Measurements from ENCODE around the gene UBE2L5. TPM values are rescaled to one million over a fixed set of nuclear protein-coding genes. Genes with fewer than 3 reads are reported as not detected.

Gene UBE2L5
- total and polyA plus RNA-seq, 3 donors from 2014 or later = 33.4 to 108 (median 36.4) TPM

- no peaks in the 10 kb centered on the region for H3K9me3 ChIP-seq
- peak overlapping the region; percentile 51 to 63 for H3K4me3 ChIP-seq
- DNase-seq = peak; percentile 95
- no peaks in the 10 kb centered on the region for H3K27me3 ChIP-seq
- TF ChIP-seq, protein P1, sequence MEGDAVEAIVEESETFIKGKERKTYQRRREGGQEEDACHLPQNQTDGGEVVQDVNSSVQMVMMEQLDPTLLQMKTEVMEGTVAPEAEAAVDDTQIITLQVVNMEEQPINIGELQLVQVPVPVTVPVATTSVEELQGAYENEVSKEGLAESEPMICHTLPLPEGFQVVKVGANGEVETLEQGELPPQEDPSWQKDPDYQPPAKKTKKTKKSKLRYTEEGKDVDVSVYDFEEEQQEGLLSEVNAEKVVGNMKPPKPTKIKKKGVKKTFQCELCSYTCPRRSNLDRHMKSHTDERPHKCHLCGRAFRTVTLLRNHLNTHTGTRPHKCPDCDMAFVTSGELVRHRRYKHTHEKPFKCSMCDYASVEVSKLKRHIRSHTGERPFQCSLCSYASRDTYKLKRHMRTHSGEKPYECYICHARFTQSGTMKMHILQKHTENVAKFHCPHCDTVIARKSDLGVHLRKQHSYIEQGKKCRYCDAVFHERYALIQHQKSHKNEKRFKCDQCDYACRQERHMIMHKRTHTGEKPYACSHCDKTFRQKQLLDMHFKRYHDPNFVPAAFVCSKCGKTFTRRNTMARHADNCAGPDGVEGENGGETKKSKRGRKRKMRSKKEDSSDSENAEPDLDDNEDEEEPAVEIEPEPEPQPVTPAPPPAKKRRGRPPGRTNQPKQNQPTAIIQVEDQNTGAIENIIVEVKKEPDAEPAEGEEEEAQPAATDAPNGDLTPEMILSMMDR (IDR thresholded peaks at IDR 0.05) = no peak
- TF ChIP-seq POLR2A (IDR thresholded peaks at IDR 0.05) = no peak
- intact Hi-C loops (cut with DNase I; ENCODE audit: low total_unique reads) = no loop called here
- no peaks in the 10 kb centered on the region for H3K36me3 ChIP-seq (ENCODE audit: low read depth, missing control alignments)
- 1 to 2% methylated on average over 19 of the region's 19 CpGs for WGBS, 2 donors
- H3K27ac ChIP-seq = peak overlapping the region; percentile 81 to 90
- no peaks in the 10 kb centered on the region for H3K4me1 ChIP-seq
Observed at GRCh38 chr13:30395192-30396158, 26.8 kb upstream of the UBE2L5 start.

GRCh38 chr13:30396434-30397075, 25.7 kb upstream of the UBE2L5 start:
- no peak for DNase-seq
- no peaks in the 10 kb centered on the region for H3K4me1 ChIP-seq
- H3K27me3 ChIP-seq = no peaks in the 10 kb centered on the region
- no peaks in the 10 kb centered on the region for H3K36me3 ChIP-seq (ENCODE audit: low read depth, missing control alignments)
- WGBS, 2 donors = 70 to 81% methylated on average over 8 of the region's 8 CpGs
- no peak overlapping the region for H3K27ac ChIP-seq
- no peak overlapping the region for H3K4me3 ChIP-seq
- intact Hi-C loops (cut with DNase I; ENCODE audit: low total_unique reads) = no loop called here
- H3K9me3 ChIP-seq = no peaks in the 10 kb centered on the region
- TF ChIP-seq POLR2A (IDR thresholded peaks at IDR 0.05) = no peak
- TF ChIP-seq, protein P1 (IDR thresholded peaks at IDR 0.05) = no peak

DNA sequence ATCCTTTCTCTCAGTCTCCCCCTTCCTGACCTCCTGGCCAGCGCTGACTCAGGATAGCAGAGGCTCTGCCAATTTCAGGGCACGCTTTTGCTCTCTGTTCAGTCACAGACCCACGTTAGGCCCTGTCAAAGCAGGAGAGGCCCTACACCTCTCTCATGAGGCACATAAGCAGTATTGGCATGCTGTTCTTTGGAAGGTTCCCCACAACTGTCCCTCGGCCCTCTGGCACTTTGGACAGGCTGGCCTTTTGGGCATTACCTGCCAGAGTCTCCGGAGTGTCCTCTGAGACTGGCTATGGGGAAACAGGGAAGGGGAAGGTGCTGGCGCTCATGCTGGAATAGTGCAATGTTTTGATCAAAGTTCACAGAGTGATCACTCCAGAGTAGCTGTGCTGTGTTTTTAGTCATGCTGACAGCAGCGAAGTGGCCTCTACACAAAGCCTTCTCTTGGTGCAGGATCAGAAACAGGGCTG, 23.7 kb upstream of the UBE2L5 start:
- Histone ChIP-seq H3K9me3 (no peaks in the 10 kb centered on the region), H3K4me1 (no peaks in the 10 kb centered on the region), H3K27ac (no peak overlapping the region), H3K27me3 (no peaks in the 10 kb centered on the region), H3K4me3 (no peak overlapping the region), H3K36me3 (ENCODE audit: low read depth, missing control alignments) (no peaks in the 10 kb centered on the region)
- no peak for DNase-seq
- 83 to 85% methylated on average over 7 of the region's 7 CpGs for WGBS, 2 donors
- intact Hi-C loops (cut with DNase I; ENCODE audit: low total_unique reads) = no loop called here
- TF ChIP-seq, protein P1 (IDR thresholded peaks at IDR 0.05) = no peak
- TF ChIP-seq POLR2A (IDR thresholded peaks at IDR 0.05) = no peak

- no peak overlapping the region for H3K27ac ChIP-seq
- no peaks in the 10 kb centered on the region for H3K4me1 ChIP-seq
- intact Hi-C loops (cut with DNase I; ENCODE audit: low total_unique reads) = no loop called here
- 97 to 100% methylated on average over 2 of the region's 2 CpGs for WGBS, 2 donors
- H3K27me3 ChIP-seq = no peaks in the 10 kb centered on the region
- H3K36me3 ChIP-seq (ENCODE audit: low read depth, missing control alignments) = no peaks in the 10 kb centered on the region
- no peak for DNase-seq
- H3K4me3 ChIP-seq = no peak overlapping the region
- H3K9me3 ChIP-seq = no peaks in the 10 kb centered on the region
- TF ChIP-seq, protein P1 (IDR thresholded peaks at IDR 0.05) = no peak
- no peak for TF ChIP-seq POLR2A (IDR thresholded peaks at IDR 0.05)
Observed at GRCh38 chr13:30400376-30400775, 21.9 kb upstream of the UBE2L5 start.

Data from testis (tissue), 3 donors.